ENCODE results near the gene PPP2R5C.

The PPP2R5C gene

GRCh38 chr14:101783260-101784016 is 21.9 kb downstream of the PPP2R5C start:
- no peaks in the 10 kb centered on the region for H3K36me3 ChIP-seq (ENCODE audit: control insufficient read depth, low read length)
- peaks cover 6% of the 10 kb centered on the region; the same call in 1 of the 2 replicates for H3K9me3 ChIP-seq (ENCODE audit: control insufficient read depth, insufficient read depth, low read length)
- H3K79me2 ChIP-seq (ENCODE audit: control insufficient read depth, low read length) = no peaks in the 10 kb centered on the region
- no peak for TF ChIP-seq EZH2phosphoT487 (IDR thresholded peaks at IDR 0.05; ENCODE audit: borderline replicate concordance, low read length)
- TF ChIP-seq, protein P1, sequence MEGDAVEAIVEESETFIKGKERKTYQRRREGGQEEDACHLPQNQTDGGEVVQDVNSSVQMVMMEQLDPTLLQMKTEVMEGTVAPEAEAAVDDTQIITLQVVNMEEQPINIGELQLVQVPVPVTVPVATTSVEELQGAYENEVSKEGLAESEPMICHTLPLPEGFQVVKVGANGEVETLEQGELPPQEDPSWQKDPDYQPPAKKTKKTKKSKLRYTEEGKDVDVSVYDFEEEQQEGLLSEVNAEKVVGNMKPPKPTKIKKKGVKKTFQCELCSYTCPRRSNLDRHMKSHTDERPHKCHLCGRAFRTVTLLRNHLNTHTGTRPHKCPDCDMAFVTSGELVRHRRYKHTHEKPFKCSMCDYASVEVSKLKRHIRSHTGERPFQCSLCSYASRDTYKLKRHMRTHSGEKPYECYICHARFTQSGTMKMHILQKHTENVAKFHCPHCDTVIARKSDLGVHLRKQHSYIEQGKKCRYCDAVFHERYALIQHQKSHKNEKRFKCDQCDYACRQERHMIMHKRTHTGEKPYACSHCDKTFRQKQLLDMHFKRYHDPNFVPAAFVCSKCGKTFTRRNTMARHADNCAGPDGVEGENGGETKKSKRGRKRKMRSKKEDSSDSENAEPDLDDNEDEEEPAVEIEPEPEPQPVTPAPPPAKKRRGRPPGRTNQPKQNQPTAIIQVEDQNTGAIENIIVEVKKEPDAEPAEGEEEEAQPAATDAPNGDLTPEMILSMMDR (IDR thresholded peaks at IDR 0.05; ENCODE audit: low read depth, low read length, poor library complexity, severe bottlenecking) = no peak
- H4K20me1 ChIP-seq (ENCODE audit: control insufficient read depth, insufficient read depth, low read depth, low read length) = no peaks in the 10 kb centered on the region
- no peaks in the 10 kb centered on the region for H3K9me2 ChIP-seq (replicated peaks; ENCODE audit: control insufficient read depth, low read length)
- no peak overlapping the region for H3K4me3 ChIP-seq (ENCODE audit: low read length)
- H3K27me3 ChIP-seq (ENCODE audit: control insufficient read depth, low read length) = peaks cover 6% of the 10 kb centered on the region; the same call in 1 of the 2 replicates
- H3K4me2 ChIP-seq (ENCODE audit: low read length) = no peak overlapping the region
- H3F3A ChIP-seq (ENCODE audit: control insufficient read depth, insufficient read depth) = peaks cover 13% of the 10 kb centered on the region; the same call in 1 of the 2 replicates
- no peak overlapping the region for H3K27ac ChIP-seq (ENCODE audit: low read depth, low read length)
- peaks cover 22% of the 10 kb centered on the region for H3K4me1 ChIP-seq (ENCODE audit: control insufficient read depth, low read length)

- TF ChIP-seq, protein P1 (IDR thresholded peaks at IDR 0.05; ENCODE audit: low read depth, low read length, poor library complexity, severe bottlenecking) = no peak
- no peak for TF ChIP-seq EZH2phosphoT487 (IDR thresholded peaks at IDR 0.05; ENCODE audit: borderline replicate concordance, low read length)
- no peaks in the 10 kb centered on the region for H3K9me2 ChIP-seq (replicated peaks; ENCODE audit: control insufficient read depth, low read length)
- H3F3A ChIP-seq (ENCODE audit: control insufficient read depth, insufficient read depth) = peaks cover 8% of the 10 kb centered on the region; the same call in 1 of the 2 replicates
- H3K4me2 ChIP-seq (ENCODE audit: low read length) = no peak overlapping the region
- peaks cover 19% of the 10 kb centered on the region for H3K4me1 ChIP-seq (ENCODE audit: control insufficient read depth, low read length)
- no peaks in the 10 kb centered on the region for H3K79me2 ChIP-seq (ENCODE audit: control insufficient read depth, low read length)
- no peak overlapping the region for H3K4me3 ChIP-seq (ENCODE audit: low read length)
- no peaks in the 10 kb centered on the region for H3K36me3 ChIP-seq (ENCODE audit: control insufficient read depth, low read length)
- peaks cover 6% of the 10 kb centered on the region; the same call in 1 of the 2 replicates for H3K9me3 ChIP-seq (ENCODE audit: control insufficient read depth, insufficient read depth, low read length)
- H4K20me1 ChIP-seq (ENCODE audit: control insufficient read depth, insufficient read depth, low read depth, low read length) = no peaks in the 10 kb centered on the region
- no peak overlapping the region for H3K27ac ChIP-seq (ENCODE audit: low read depth, low read length)
- H3K27me3 ChIP-seq (ENCODE audit: control insufficient read depth, low read length) = peaks cover 6% of the 10 kb centered on the region; the same call in 1 of the 2 replicates
Measured at GRCh38 chr14:101784631-101785030, 23.1 kb downstream of the PPP2R5C start.

DNA sequence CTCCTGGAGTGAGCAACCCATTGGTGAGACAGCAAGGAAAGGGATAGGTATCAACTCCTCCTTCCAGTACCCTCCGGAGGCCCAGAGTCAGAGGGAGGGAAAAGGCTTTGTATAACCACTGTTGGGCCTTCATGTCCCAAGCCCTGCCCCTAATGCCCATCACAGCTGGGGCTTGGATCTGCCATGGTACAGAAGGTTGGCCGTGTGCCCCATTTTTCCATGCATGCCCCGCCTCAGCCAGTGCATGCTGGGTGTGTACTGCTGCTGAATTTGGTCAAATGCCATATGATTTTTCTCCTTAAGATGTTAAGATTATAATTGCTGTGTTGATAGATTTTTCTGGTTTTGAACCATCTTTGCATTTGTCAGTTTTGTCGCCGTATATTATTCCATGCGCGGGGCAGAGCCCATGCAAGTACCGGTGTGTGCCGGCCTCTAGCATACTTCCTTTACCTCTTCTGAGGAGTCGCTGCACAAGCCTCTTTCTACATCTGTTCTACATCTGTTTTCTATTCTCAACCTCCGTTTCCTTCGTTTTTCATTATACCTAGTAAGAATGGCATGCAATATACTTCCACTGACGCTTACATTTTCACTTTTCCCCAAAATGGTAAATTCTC is 26.6 kb downstream of the PPP2R5C start:
- H3K27me3 ChIP-seq (ENCODE audit: control insufficient read depth, low read length) = no peaks in the 10 kb centered on the region
- H4K20me1 ChIP-seq (ENCODE audit: control insufficient read depth, insufficient read depth, low read depth, low read length) = no peaks in the 10 kb centered on the region
- peaks cover 6% of the 10 kb centered on the region; the same call in 1 of the 2 replicates for H3K9me3 ChIP-seq (ENCODE audit: control insufficient read depth, insufficient read depth, low read length)
- H3K4me1 ChIP-seq (ENCODE audit: control insufficient read depth, low read length) = peaks cover 23% of the 10 kb centered on the region
- 0 out of 2 replicates have a peak, but pooled peaks cover 2% of the 10 kb centered on the region for H3F3A ChIP-seq (ENCODE audit: control insufficient read depth, insufficient read depth)
- H3K36me3 ChIP-seq (ENCODE audit: control insufficient read depth, low read length) = no peaks in the 10 kb centered on the region
- TF ChIP-seq, protein P1 (IDR thresholded peaks at IDR 0.05; ENCODE audit: low read depth, low read length, poor library complexity, severe bottlenecking) = no peak
- no peak for TF ChIP-seq EZH2phosphoT487 (IDR thresholded peaks at IDR 0.05; ENCODE audit: borderline replicate concordance, low read length)
- H3K79me2 ChIP-seq (ENCODE audit: control insufficient read depth, low read length) = no peaks in the 10 kb centered on the region
- H3K4me3 ChIP-seq (ENCODE audit: low read length) = no peak overlapping the region
- H3K4me2 ChIP-seq (ENCODE audit: low read length) = no peak overlapping the region
- H3K9me2 ChIP-seq (replicated peaks; ENCODE audit: control insufficient read depth, low read length) = no peaks in the 10 kb centered on the region
- no peak overlapping the region for H3K27ac ChIP-seq (ENCODE audit: low read depth, low read length)

Measured in DOHH2 (cell line).